Pancreas (tissue), 10 donors: ENCODE results near the gene CXCL5. TPM values are rescaled to one million over a fixed set of nuclear protein-coding genes. Genes with fewer than 3 reads are reported as not detected.

Source experiments
- ATAC-seq, 4 donors: fragments of 200-7000 bp; cut with Tn5 transposase; one replicate each; pipeline versions ENCODE4 v1.8.0 to v1.9.1; 2020; ENCODE audit warnings: mild to moderate bottlenecking in 4 of 4, moderate library complexity in 4 of 4
- DNase-seq, 6 donors: peaks; one replicate each; pipeline ENCODE4 v3.0.0-alpha.2; 2020
- FAIRE-seq: peaks from 2 replicates; lab custom pipeline; 2012; peaks lifted over from hg19 to GRCh38; lab: Jason Lieb, UNC
- H3K27ac ChIP-seq, 4 donors: fragments of 200-600 bp; sonication (generic); 1 replicate in 3 of 4; 2 replicates in 1 of 4; pipeline versions ENCODE4 v1.5.0 to v1.8.0; 2020
- H3K27me3 ChIP-seq, 4 donors: fragments of 200-600 bp; one replicate each; pipeline ENCODE4 v1.8.0; 2021
- H3K36me3 ChIP-seq, 3 donors: fragments of 200-600 bp; sonication (generic) in 1 of 3; one replicate each; pipeline versions ENCODE4 v1.5.0 to v1.8.0; 2020 to 2021
- H3K4me1 ChIP-seq, 3 donors: fragments of 200-600 bp; one replicate each; pipeline ENCODE4 v1.8.0; 2021
- H3K4me3 ChIP-seq, 4 donors: fragments of 200-600 bp; sonication (generic) in 2 of 4; one replicate each; pipeline versions ENCODE4 v1.5.0 to v1.8.0; 2020 to 2021
- H3K9me3 ChIP-seq, 4 donors: fragments of 200-600 bp; one replicate each; pipeline ENCODE4 v1.8.0; 2021
- WGBS, 2 donors: extraction: QIAGEN DNeasy Blood & Tissue Kit; methylation state at CpG; one replicate each; pipeline ENCODE4 v1.1.7; 2013; 5-methylcytosine and 5-hydroxymethylcytosine counted together
- intact Hi-C, 3 donors: fragments of 100-400 bp; cut with DNase I; formaldehyde crosslinking; loops; one replicate each; pipeline versions ENCODE4 v1.11.1 to v1.14.2; 2022
- polyA plus RNA-seq, 2 donors: library from polyadenylated mRNA; stranded (reverse); fragments of 200-250 nt; gene quantifications; one replicate each; pipeline ENCODE4 v1.2.3, GENCODE V29; 2013
- total RNA-seq, 6 donors: library from RNA; stranded (reverse); fragmentation: NEBNext Ultra II Directional in 4 of 6; extraction: Animal tissue kit (Norgen Biotek cat#: 25700) in 4 of 6; gene quantifications; one replicate each; pipeline versions ENCODE4 v1.2.1 to v1.2.4, GENCODE V29; 2021 to 2023
- TF ChIP-seq, protein P1 (sequence below), 4 donors: fragments of 200-600 bp; sonication (generic) in 3 of 4; IDR thresholded peaks; one replicate each; pipeline versions ENCODE4 v1.5.0 to v1.8.0; 2021; ENCODE audit warnings: antibody characterized with exemption in 4 of 4
- donor health status: healthy with polysubstance abuse.
- donor health status: DM: no; HTN: no; CAD: no; lungs with moderate emphysema.
- donor health status: DM: no; HTN: no; CAD: no.
- donor health status: control.
- donor health status: control.
- donor health status: Bipolar disorder and iron deficiency.
- donor health status: DM: yes; HTN: yes; CAD: no.
- donor health status: DM: no; HTN: no; CAD: no.
- donor health status: DM: no; HTN: no; CAD: no.
- donor health status: DM: yes; HTN: yes; CAD: no.

CXCL5 gene
- total and polyA plus RNA-seq, 8 donors, result 0.09 to 9.4 (median 0.29) TPM

DNA sequence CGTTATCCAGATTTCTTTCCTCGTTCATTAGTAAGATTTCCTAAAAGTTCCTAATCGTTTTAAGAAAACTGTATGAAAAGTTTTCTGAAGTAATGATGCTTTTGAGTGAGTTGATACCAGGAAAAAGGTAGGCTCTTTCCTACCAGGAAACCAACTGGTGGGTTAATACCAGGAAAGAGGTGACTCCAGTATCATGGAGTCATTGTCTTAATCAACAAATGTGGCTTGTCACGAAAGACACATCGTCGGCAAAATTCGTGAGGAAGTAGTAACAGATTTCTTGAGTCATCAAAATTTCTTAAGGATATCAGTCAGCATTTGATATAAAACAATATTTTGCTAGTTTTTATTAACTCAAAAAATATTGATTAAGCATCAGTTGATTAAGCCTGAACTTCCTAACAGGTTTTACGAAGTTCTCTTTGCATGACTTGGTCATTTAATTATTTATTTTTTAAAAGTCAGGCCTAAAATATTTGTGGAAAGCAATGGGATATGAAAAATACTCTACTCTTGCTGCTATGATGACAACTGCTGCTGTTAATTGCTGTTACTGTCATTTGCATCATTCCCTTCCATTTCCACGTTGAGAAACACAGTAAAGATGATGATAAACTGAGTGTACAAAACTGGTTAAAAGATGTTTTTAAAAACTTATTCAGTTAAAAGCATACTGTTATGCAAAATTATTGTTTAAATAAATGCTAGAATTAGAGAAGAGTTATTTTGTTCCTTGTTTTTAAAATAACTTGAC, 7.3 kb downstream of the CXCL5 start:
- DNase-seq (no peak), ATAC-seq (no peak), FAIRE-seq (no peak)
- H3K4me3 ChIP-seq, result no peak overlapping the region
- no peaks in the 10 kb centered on the region for H3K36me3 ChIP-seq
- intact Hi-C loops, result no loop called here
- H3K27me3 ChIP-seq, result no peaks in the 10 kb centered on the region
- no peaks in the 10 kb centered on the region for H3K4me1 ChIP-seq
- TF ChIP-seq, protein P1, sequence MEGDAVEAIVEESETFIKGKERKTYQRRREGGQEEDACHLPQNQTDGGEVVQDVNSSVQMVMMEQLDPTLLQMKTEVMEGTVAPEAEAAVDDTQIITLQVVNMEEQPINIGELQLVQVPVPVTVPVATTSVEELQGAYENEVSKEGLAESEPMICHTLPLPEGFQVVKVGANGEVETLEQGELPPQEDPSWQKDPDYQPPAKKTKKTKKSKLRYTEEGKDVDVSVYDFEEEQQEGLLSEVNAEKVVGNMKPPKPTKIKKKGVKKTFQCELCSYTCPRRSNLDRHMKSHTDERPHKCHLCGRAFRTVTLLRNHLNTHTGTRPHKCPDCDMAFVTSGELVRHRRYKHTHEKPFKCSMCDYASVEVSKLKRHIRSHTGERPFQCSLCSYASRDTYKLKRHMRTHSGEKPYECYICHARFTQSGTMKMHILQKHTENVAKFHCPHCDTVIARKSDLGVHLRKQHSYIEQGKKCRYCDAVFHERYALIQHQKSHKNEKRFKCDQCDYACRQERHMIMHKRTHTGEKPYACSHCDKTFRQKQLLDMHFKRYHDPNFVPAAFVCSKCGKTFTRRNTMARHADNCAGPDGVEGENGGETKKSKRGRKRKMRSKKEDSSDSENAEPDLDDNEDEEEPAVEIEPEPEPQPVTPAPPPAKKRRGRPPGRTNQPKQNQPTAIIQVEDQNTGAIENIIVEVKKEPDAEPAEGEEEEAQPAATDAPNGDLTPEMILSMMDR (IDR thresholded peaks at IDR 0.05), result no peak
- no peaks in the 10 kb centered on the region for H3K9me3 ChIP-seq
- no peak overlapping the region for H3K27ac ChIP-seq
- 80 to 88% methylated on average over 9 of the region's 9 CpGs for WGBS, 2 donors

DNA sequence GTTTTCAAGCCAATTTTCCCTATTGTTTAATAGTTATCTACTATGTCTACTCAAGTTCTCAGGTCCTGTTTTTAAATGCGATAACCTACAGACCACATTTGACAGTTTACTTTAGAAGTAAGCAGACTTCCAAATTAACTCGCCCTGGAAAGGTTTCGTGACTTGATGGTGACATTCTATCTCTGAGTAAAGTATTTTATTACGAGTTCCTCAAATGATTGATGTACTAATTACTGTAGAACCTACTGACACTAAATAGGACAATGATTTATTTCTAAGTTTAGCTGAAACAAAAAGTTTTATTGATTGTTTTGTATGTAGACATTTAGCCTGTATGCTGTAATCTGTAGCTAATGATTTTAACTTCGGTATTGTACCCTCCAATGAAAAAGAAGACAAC, 8.5 kb downstream of the CXCL5 start:
- no peak overlapping the region for H3K4me3 ChIP-seq
- no peaks in the 10 kb centered on the region for H3K27me3 ChIP-seq
- no peak overlapping the region for H3K27ac ChIP-seq
- no peak for ATAC-seq
- no peaks in the 10 kb centered on the region for H3K36me3 ChIP-seq
- TF ChIP-seq, protein P1 (IDR thresholded peaks at IDR 0.05), result no peak
- no peaks in the 10 kb centered on the region for H3K4me1 ChIP-seq
- 48 to 49% methylated on average over 5 of the region's 5 CpGs for WGBS, 2 donors
- no peaks in the 10 kb centered on the region for H3K9me3 ChIP-seq
- no peak for DNase-seq
- intact Hi-C loops, result no loop called here
- FAIRE-seq, result no peak

DNA sequence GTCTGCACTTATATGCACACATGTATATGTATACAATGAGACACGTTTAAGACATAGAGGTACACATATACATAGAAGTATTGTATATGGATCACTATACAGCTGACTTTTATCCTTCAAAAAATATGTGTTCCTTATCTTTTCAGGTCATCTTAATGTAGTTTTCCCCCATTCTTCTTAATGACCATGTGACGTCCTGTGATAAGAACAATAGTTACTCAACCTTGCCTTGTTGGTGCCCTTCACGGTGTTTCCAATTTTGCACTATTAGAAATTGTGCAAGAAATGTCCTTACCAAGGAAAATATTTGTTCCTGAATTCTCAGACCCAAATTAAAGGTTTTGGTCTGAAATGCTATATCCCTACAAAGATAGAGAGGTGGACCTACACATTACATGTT, 9.4 kb downstream of the CXCL5 start:
- no peaks in the 10 kb centered on the region for H3K9me3 ChIP-seq
- no peak overlapping the region for H3K4me3 ChIP-seq
- ATAC-seq (no peak), FAIRE-seq (no peak), DNase-seq (no peak)
- H3K36me3 ChIP-seq, result no peaks in the 10 kb centered on the region
- H3K27me3 ChIP-seq, result no peaks in the 10 kb centered on the region
- H3K27ac ChIP-seq, result no peak overlapping the region
- TF ChIP-seq, protein P1 (IDR thresholded peaks at IDR 0.05), result no peak
- 52 to 63% methylated on average over 3 of the region's 3 CpGs for WGBS, 2 donors
- intact Hi-C loops, result no loop called here
- no peaks in the 10 kb centered on the region for H3K4me1 ChIP-seq

DNA sequence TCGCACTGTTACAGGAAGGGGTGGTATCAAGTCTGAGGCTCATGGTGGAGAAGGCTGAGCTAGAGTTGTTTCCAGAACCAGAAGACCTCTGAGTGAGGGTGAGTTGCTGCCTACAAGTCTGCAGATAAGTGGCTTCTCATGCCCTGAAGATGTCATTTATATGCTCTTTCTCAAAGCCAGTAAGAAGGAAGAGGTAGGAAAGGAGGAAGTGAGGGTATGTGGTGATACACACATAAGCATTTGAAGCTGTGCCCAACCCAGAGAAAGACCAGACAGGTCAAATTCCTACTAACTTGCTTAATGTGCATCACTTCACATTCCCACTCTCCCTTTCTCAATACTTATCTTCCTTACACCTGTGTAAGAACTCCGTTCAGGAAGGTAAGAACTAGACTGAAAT, 10.4 kb downstream of the CXCL5 start, which contains the start of gene PPBP:
PPBP (minus strand) TSS at position 130 of the 400 bp plus-strand sequence; CDS start at position 43, 87 bp downstream.
- FAIRE-seq, result no peak
- intact Hi-C loops, result no loop called here
- 72 to 85% methylated on average over 2 of the region's 2 CpGs for WGBS, 2 donors
- no peak within 1 kb of the TSS for H3K27ac ChIP-seq
- H3K27me3 ChIP-seq, result no peaks in the 10 kb centered on the region
- H3K4me3 ChIP-seq, result no peak within 1 kb of the TSS
- DNase-seq, result no peak
- H3K9me3 ChIP-seq, result no peaks in the 10 kb centered on the region
- H3K4me1 ChIP-seq, result no peaks in the 10 kb centered on the region
- no peak for ATAC-seq
- TF ChIP-seq, protein P1 (IDR thresholded peaks at IDR 0.05), result no peak
- H3K36me3 ChIP-seq, result no peaks in the 10 kb centered on the region

DNA sequence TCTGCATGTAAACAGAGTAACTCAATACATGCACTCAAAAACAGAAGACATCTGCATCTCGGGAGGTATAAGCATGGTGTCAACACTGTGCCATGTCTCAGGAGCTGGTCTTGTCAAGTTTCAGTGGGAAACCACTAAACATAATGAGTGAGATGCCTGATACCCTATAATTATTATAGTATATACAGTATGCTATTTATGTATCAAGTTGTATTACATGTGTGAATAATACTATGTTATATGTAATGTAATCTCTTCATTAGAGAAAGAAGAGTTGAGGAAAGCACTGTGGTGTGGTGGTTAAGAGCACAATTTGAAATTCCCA, 13.0 kb downstream of the CXCL5 start:
- intact Hi-C loops, result no loop called here
- H3K4me1 ChIP-seq, result no peaks in the 10 kb centered on the region
- TF ChIP-seq, protein P1 (IDR thresholded peaks at IDR 0.05), result no peak
- DNase-seq, result no peak
- no peaks in the 10 kb centered on the region for H3K9me3 ChIP-seq
- no peak overlapping the region for H3K4me3 ChIP-seq
- no peak for FAIRE-seq
- H3K27ac ChIP-seq, result no peak overlapping the region
- ATAC-seq, result no peak
- H3K27me3 ChIP-seq, result no peaks in the 10 kb centered on the region
- no peaks in the 10 kb centered on the region for H3K36me3 ChIP-seq
- WGBS, 2 donors, result 45 to 61% methylated on average over 1 of the region's 1 CpG
